Esophagus muscularis mucosa (tissue), 4 donors: ENCODE data around the gene KRTAP19-8.

Source experiments
- CTCF ChIP-seq, 3 experiments: fragments of 200-600 bp in 2 of 3; fragments of 450-650 bp in 1 of 3; sonication (generic) in 2 of 3; IDR thresholded peaks; one replicate each; pipeline ENCODE4 v1.5.1; 2017 to 2019; ENCODE audit warnings: antibody characterized with exemption in 3 of 3, mild to moderate bottlenecking in 2 of 3, moderate library complexity in 1 of 3
- EP300 ChIP-seq: sonication (generic); formaldehyde crosslinking; IDR thresholded peaks from one replicate; pipeline ENCODE4 v1.6.1; 2017; ENCODE audit warnings: antibody characterized with exemption
- POLR2A ChIP-seq: fragments of 450-650 bp; IDR thresholded peaks from one replicate; pipeline ENCODE4 v1.6.1; 2017; ENCODE audit warnings: antibody characterized with exemption, moderate library complexity, mild to moderate bottlenecking, low read depth
- POLR2AphosphoS5 ChIP-seq, 2 donors: sonication (generic); formaldehyde crosslinking; IDR thresholded peaks; one replicate each; pipeline ENCODE4 v1.6.1; 2017; ENCODE audit warnings: antibody characterized with exemption in 2 of 2

GRCh38 chr21:31064803-31065202 is 26.5 kb upstream of the KRTAP19-8 start:
- TF ChIP-seq CTCF (IDR thresholded peaks at IDR 0.05), result no peak
- TF ChIP-seq POLR2A, result no peak
- TF ChIP-seq POLR2AphosphoS5 (IDR thresholded peaks at IDR 0.05), result no peak
- TF ChIP-seq EP300, result no peak
